ENCODE measurements around the gene BHLHA9. TPM values are rescaled to one million over a fixed set of nuclear protein-coding genes. Genes with fewer than 3 reads are reported as not detected.
A peak's percentile ranks its signal among the peaks of the same experiment; 100 is the strongest.
"Not testable (repeated sequence)": the region's sequence is repeated elsewhere in the genome, so short reads cannot be mapped to it uniquely, and the experiment has no call there.

BHLHA9 gene
- polyA plus RNA-seq, 4 donors: not detected

GRCh38 chr17:1239210-1239609 is 31.0 kb upstream of the BHLHA9 start:
- H3K27ac ChIP-seq (ENCODE audit: low read depth in 1 of 3, low read length in 2 of 3): no peak overlapping the region
- peaks cover 0 to 3% (median 0%) of the 10 kb centered on the region in 3 donors for H3K27me3 ChIP-seq (ENCODE audit: control insufficient read depth in 3 of 3, insufficient read depth in 3 of 3, low read length in 3 of 3)
- H3K4me1 ChIP-seq (ENCODE audit: control insufficient read depth in 3 of 3, insufficient read depth in 2 of 3, low read depth in 1 of 3, low read length in 2 of 3): no peaks in the 10 kb centered on the region
- FAIRE-seq (no peak), DNase-seq (no peak)
- no peaks in the 10 kb centered on the region for H3K36me3 ChIP-seq (ENCODE audit: control insufficient read depth in 3 of 3, insufficient read depth in 2 of 3, low read depth in 1 of 3, low read length in 3 of 3)
- H3K9me3 ChIP-seq (ENCODE audit: control insufficient read depth in 2 of 2, insufficient read depth in 1 of 2, low read depth in 1 of 2, low read length in 1 of 2): no peaks in the 10 kb centered on the region
- 71 to 82% (median 81%) methylated on average over 11 of the region's 11 CpGs for WGBS, 3 donors
- no peak overlapping the region for H3K4me3 ChIP-seq (ENCODE audit: low read depth in 1 of 3, low read length in 3 of 3)

GRCh38 chr17:1240426-1240825 is 29.8 kb upstream of the BHLHA9 start:
- not testable (repeated sequence) for FAIRE-seq; H3K4me3 ChIP-seq (ENCODE audit: low read depth in 1 of 3, low read length in 3 of 3); H3K36me3 ChIP-seq (ENCODE audit: control insufficient read depth in 3 of 3, insufficient read depth in 2 of 3, low read depth in 1 of 3, low read length in 3 of 3); H3K27ac ChIP-seq (ENCODE audit: low read depth in 1 of 3, low read length in 2 of 3); H3K9me3 ChIP-seq (ENCODE audit: control insufficient read depth in 2 of 2, insufficient read depth in 1 of 2, low read depth in 1 of 2, low read length in 1 of 2); DNase-seq; H3K4me1 ChIP-seq (ENCODE audit: control insufficient read depth in 3 of 3, insufficient read depth in 2 of 3, low read depth in 1 of 3, low read length in 2 of 3); H3K27me3 ChIP-seq (ENCODE audit: control insufficient read depth in 3 of 3, insufficient read depth in 3 of 3, low read length in 3 of 3)
- WGBS, 3 donors: 56 to 68% (median 67%) methylated on average over 11 of the region's 11 CpGs

GRCh38 chr17:1241929-1242328 is 28.3 kb upstream of the BHLHA9 start:
- DNase-seq (no peak), FAIRE-seq (no peak)
- H3K36me3 ChIP-seq (ENCODE audit: control insufficient read depth in 3 of 3, insufficient read depth in 2 of 3, low read depth in 1 of 3, low read length in 3 of 3): no peaks in the 10 kb centered on the region
- no peaks in the 10 kb centered on the region for H3K9me3 ChIP-seq (ENCODE audit: control insufficient read depth in 2 of 2, insufficient read depth in 1 of 2, low read depth in 1 of 2, low read length in 1 of 2)
- no peak overlapping the region for H3K27ac ChIP-seq (ENCODE audit: low read depth in 1 of 3, low read length in 2 of 3)
- 16 to 45% (median 28%) methylated on average over 9 of the region's 9 CpGs for WGBS, 3 donors
- H3K27me3 ChIP-seq (ENCODE audit: control insufficient read depth in 3 of 3, insufficient read depth in 3 of 3, low read length in 3 of 3): peaks cover 0 to 3% (median 0%) of the 10 kb centered on the region in 3 donors
- no peaks in the 10 kb centered on the region for H3K4me1 ChIP-seq (ENCODE audit: control insufficient read depth in 3 of 3, insufficient read depth in 2 of 3, low read depth in 1 of 3, low read length in 2 of 3)
- H3K4me3 ChIP-seq (ENCODE audit: low read depth in 1 of 3, low read length in 3 of 3): no peak overlapping the region

- peaks cover 0 to 2% of the 10 kb centered on the region in 2 donors for H3K9me3 ChIP-seq (ENCODE audit: control insufficient read depth in 2 of 2, insufficient read depth in 1 of 2, low read depth in 1 of 2, low read length in 1 of 2)
- no peak overlapping the region for H3K27ac ChIP-seq (ENCODE audit: low read depth in 1 of 3, low read length in 2 of 3)
- H3K36me3 ChIP-seq (ENCODE audit: control insufficient read depth in 3 of 3, insufficient read depth in 2 of 3, low read depth in 1 of 3, low read length in 3 of 3): no peaks in the 10 kb centered on the region
- peaks cover 0 to 3% (median 0%) of the 10 kb centered on the region in 3 donors for H3K27me3 ChIP-seq (ENCODE audit: control insufficient read depth in 3 of 3, insufficient read depth in 3 of 3, low read length in 3 of 3)
- H3K4me3 ChIP-seq (ENCODE audit: low read depth in 1 of 3, low read length in 3 of 3): no peak overlapping the region
- WGBS, 3 donors: 72 to 89% (median 86%) methylated on average over 9 of the region's 9 CpGs
- H3K4me1 ChIP-seq (ENCODE audit: control insufficient read depth in 3 of 3, insufficient read depth in 2 of 3, low read depth in 1 of 3, low read length in 2 of 3): no peaks in the 10 kb centered on the region
- no peak for DNase-seq
- FAIRE-seq: no peak
These were observed 25.6 kb upstream of the BHLHA9 start for GRCh38 chr17:1244606-1245012.

GRCh38 chr17:1251866-1252608 is 18.2 kb upstream of the BHLHA9 start:
- peaks cover 0 to 7% (median 0%) of the 10 kb centered on the region in 3 donors for H3K27me3 ChIP-seq (ENCODE audit: control insufficient read depth in 3 of 3, insufficient read depth in 3 of 3, low read length in 3 of 3)
- peaks cover 0 to 2% of the 10 kb centered on the region in 2 donors for H3K9me3 ChIP-seq (ENCODE audit: control insufficient read depth in 2 of 2, insufficient read depth in 1 of 2, low read depth in 1 of 2, low read length in 1 of 2)
- H3K4me1 ChIP-seq (ENCODE audit: control insufficient read depth in 3 of 3, insufficient read depth in 2 of 3, low read depth in 1 of 3, low read length in 2 of 3): no peaks in the 10 kb centered on the region
- H3K27ac ChIP-seq (ENCODE audit: low read depth in 1 of 3, low read length in 2 of 3): peak overlapping the region in 1 of 3 donors; percentile 12
- 51 to 57% (median 54%) methylated on average over 16 of the region's 16 CpGs for whole genome bisulfite sequencing, 3 donors
- DNase-seq: no peak
- H3K36me3 ChIP-seq (ENCODE audit: control insufficient read depth in 3 of 3, insufficient read depth in 2 of 3, low read depth in 1 of 3, low read length in 3 of 3): no peaks in the 10 kb centered on the region
- FAIRE-seq: no peak
- no peak overlapping the region for H3K4me3 ChIP-seq (ENCODE audit: low read depth in 1 of 3, low read length in 3 of 3)

- no peak for FAIRE-seq
- no peak for DNase-seq
- H3K27ac ChIP-seq (ENCODE audit: low read depth in 1 of 3, low read length in 2 of 3): no peak overlapping the region
- H3K36me3 ChIP-seq (ENCODE audit: control insufficient read depth in 3 of 3, insufficient read depth in 2 of 3, low read depth in 1 of 3, low read length in 3 of 3): no peaks in the 10 kb centered on the region
- H3K4me1 ChIP-seq (ENCODE audit: control insufficient read depth in 3 of 3, insufficient read depth in 2 of 3, low read depth in 1 of 3, low read length in 2 of 3): no peaks in the 10 kb centered on the region
- H3K4me3 ChIP-seq (ENCODE audit: low read depth in 1 of 3, low read length in 3 of 3): no peak overlapping the region
- H3K27me3 ChIP-seq (ENCODE audit: control insufficient read depth in 3 of 3, insufficient read depth in 3 of 3, low read length in 3 of 3): peaks cover 0 to 22% (median 0%) of the 10 kb centered on the region in 3 donors
- 76 to 83% (median 78%) methylated on average over 6 of the region's 6 CpGs for WGBS, 3 donors
- no peaks in the 10 kb centered on the region for H3K9me3 ChIP-seq (ENCODE audit: control insufficient read depth in 2 of 2, insufficient read depth in 1 of 2, low read depth in 1 of 2, low read length in 1 of 2)
These were observed 15.2 kb upstream of the BHLHA9 start for GRCh38 chr17:1255041-1255440.

GRCh38 chr17:1256699-1257098 is 13.5 kb upstream of the BHLHA9 start:
- Histone ChIP-seq H3K4me3 (ENCODE audit: low read depth in 1 of 3, low read length in 3 of 3) (no peak overlapping the region), H3K27me3 (ENCODE audit: control insufficient read depth in 3 of 3, insufficient read depth in 3 of 3, low read length in 3 of 3) (peaks cover 0 to 31% (median 0%) of the 10 kb centered on the region in 3 donors), H3K4me1 (ENCODE audit: control insufficient read depth in 3 of 3, insufficient read depth in 2 of 3, low read depth in 1 of 3, low read length in 2 of 3) (no peaks in the 10 kb centered on the region), H3K27ac (ENCODE audit: low read depth in 1 of 3, low read length in 2 of 3) (no peak overlapping the region), H3K9me3 (ENCODE audit: control insufficient read depth in 2 of 2, insufficient read depth in 1 of 2, low read depth in 1 of 2, low read length in 1 of 2) (no peaks in the 10 kb centered on the region), H3K36me3 (ENCODE audit: control insufficient read depth in 3 of 3, insufficient read depth in 2 of 3, low read depth in 1 of 3, low read length in 3 of 3) (no peaks in the 10 kb centered on the region)
- DNase-seq (no peak), FAIRE-seq (no peak)
- 32 to 50% (median 42%) methylated on average over 13 to 16 of the region's 16 CpGs for WGBS, 3 donors

- no peak for DNase-seq
- no peak overlapping the region for H3K27ac ChIP-seq (ENCODE audit: low read depth in 1 of 3, low read length in 2 of 3)
These were observed 10.0 kb upstream of the BHLHA9 start for GRCh38 chr17:1260086-1260769.

More at GRCh38 chr17:1260086-1260769, 10.0 kb upstream of the BHLHA9 start:
- H3K27me3 ChIP-seq (ENCODE audit: control insufficient read depth in 3 of 3, insufficient read depth in 3 of 3, low read length in 3 of 3): peaks cover 0 to 28% (median 0%) of the 10 kb centered on the region in 3 donors
- H3K9me3 ChIP-seq (ENCODE audit: control insufficient read depth in 2 of 2, insufficient read depth in 1 of 2, low read depth in 1 of 2, low read length in 1 of 2): no peaks in the 10 kb centered on the region
- peak overlapping the region in 2 of 3 donors; percentile 36 to 37 for H3K4me3 ChIP-seq (ENCODE audit: low read depth in 1 of 3, low read length in 3 of 3)
- FAIRE-seq: no peak
- H3K36me3 ChIP-seq (ENCODE audit: control insufficient read depth in 3 of 3, insufficient read depth in 2 of 3, low read depth in 1 of 3, low read length in 3 of 3): no peaks in the 10 kb centered on the region
- no peaks in the 10 kb centered on the region for H3K4me1 ChIP-seq (ENCODE audit: control insufficient read depth in 3 of 3, insufficient read depth in 2 of 3, low read depth in 1 of 3, low read length in 2 of 3)
- 6 to 13% (median 11%) methylated on average over 33 to 43 of the region's 43 CpGs for WGBS, 3 donors

Measured in small intestine (tissue), 7 donors.